ENCODE data around the gene LRP1-AS. TPM values are rescaled to one million over a fixed set of nuclear protein-coding genes. Genes with fewer than 3 reads are reported as not detected.

The LRP1-AS gene
- polyA plus RNA-seq (ENCODE audit: insufficient read length in 4 of 4), result under 1 TPM in 1 of 4 donors, not detected in 3; 0.46 TPM

DNA sequence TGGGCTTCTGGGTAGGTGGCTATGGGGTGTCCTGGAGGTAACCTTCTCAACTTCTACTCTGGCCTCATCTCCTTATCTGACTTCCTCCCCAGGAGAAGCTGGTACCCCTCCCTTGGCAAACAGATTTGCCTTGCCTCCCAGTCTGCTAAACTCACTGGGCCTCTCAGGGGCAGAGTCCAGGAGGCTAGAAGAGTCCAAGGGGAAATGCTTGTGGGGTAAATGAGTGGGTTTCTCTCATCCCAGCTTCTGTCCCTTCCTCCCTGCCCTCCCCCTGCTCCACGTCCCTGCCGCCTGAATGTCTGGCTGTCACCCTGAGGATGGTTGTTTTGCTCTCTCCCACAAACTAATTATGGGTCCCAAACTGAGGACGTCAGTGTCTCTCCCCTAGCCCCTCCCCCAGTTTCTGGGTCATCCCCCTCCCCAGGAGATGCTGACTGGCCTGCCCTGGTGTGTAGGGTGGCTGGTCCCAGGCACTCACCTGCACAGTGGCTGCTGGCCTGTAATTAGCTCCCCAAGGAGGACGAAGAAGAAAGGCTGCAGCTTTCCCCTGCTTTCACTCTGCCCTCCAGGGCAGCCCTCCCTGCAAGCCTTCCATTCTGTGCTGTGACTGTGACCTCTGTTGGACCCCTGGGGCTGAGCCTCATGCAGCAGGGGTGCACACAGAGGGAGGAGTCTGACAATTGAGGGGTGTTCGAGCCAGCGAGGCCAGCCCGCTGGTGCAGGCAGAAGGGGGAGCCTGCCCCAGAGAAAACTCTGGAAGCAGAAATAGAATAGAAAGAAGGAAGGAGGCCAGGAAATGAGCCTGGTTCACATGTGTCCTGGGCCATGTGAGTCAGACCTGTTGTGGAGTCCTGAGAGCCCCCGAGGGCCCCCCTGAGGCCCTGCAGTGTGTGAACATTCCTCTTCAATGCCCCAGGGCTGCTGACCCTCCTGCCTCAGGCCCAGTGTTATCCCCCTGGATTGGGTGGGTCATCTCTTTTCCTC, at the start of gene LRP1-AS:
LRP1-AS (minus strand) TSS at position 659 of the 984 bp plus-strand sequence.
- DNase-seq (ENCODE audit: low read depth in 4 of 4, low spot score in 2 of 4), result no peak

DNA sequence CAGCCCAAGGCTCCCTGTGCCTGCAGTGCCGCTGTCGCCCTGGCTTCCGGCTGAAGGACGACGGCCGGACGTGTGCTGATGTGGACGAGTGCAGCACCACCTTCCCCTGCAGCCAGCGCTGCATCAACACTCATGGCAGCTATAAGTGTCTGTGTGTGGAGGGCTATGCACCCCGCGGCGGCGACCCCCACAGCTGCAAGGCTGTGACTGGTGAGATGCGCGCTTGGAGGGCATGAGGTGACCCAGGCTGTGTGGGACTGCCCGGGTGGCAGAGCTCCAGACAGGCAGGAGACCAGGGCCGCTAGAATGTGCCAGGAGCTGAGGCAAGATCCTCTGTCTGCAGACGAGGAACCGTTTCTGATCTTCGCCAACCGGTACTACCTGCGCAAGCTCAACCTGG, 49.5 kb upstream of the LRP1-AS start:
- no peak for DNase-seq (ENCODE audit: low read depth in 4 of 4, low spot score in 2 of 4)

DNA sequence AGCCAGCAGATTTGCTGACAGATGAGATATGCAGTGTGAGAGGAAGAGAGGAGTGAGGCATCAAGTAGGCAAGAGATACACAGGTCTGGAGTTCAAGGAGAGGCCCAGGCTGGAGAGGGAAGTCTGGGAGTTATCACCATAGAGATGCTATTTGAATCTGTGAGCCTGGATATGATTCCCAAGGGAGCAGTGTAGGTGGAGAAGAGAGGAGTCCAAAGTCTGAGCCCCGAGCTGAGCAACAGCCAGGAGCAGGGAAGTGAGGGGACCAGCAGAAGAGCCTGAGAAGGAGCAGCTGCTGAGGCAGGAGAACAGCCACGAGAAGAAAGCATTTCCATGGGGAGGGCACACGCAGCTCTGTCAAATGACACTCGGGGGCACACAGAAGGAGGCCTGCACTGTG, 49.0 kb upstream of the LRP1-AS start:
- no peak for DNase-seq (ENCODE audit: low read depth in 4 of 4, low spot score in 2 of 4)

DNA sequence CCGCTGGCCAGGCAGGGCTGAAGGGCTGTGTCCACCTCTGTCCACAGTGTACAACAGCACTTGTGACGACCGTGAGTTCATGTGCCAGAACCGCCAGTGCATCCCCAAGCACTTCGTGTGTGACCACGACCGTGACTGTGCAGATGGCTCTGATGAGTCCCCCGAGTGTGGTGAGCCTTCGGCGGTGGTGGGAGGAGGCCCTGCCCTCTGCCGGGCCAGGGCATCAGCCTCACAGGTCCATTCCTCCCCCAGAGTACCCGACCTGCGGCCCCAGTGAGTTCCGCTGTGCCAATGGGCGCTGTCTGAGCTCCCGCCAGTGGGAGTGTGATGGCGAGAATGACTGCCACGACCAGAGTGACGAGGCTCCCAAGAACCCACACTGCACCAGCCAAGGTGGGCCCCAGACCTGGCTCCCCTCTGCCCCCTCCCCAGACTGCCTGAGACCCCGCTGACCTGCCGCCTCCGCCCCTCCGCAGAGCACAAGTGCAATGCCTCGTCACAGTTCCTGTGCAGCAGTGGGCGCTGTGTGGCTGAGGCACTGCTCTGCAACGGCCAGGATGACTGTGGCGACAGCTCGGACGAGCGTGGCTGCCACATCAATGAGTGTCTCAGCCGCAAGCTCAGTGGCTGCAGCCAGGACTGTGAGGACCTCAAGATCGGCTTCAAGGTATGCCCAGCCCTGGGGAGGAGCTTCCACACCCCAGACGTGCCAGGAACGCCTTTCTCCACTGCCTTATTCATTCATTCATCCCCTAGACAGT, 48.4 kb upstream of the LRP1-AS start:
- no peak for DNase-seq (ENCODE audit: low read depth in 4 of 4, low spot score in 2 of 4)

GRCh38 chr12:57195186-57195585, 47.8 kb upstream of the LRP1-AS start:
- DNase-seq (ENCODE audit: low read depth in 4 of 4, low spot score in 2 of 4), result no peak

GRCh38 chr12:57194253-57194652, 46.8 kb upstream of the LRP1-AS start:
- no peak for DNase-seq (ENCODE audit: low read depth in 4 of 4, low spot score in 2 of 4)

DNA sequence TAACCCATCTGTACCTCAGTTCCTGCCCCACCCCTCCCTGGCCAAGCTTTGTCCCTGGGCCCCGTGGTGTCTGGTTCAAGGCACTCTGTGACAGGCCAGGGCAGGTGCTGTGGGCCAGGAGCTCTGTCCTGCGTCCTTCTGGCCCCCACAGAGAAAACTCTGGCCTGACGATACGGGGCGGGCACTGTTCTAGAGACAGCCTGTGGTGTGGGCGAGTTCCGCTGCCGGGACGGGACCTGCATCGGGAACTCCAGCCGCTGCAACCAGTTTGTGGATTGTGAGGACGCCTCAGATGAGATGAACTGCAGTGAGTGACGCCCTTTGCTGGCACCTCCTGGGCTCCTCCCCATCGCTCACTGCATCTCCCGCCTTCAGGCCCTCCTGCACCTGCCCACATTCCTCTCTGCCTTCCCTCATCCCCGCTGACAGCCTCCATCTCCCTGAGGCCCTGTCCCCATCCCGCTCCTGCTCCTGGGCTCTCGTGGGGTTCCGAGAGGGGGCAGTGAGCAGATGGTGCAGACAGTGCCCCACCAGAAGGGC, 46.4 kb upstream of the LRP1-AS start:
- no peak for DNase-seq (ENCODE audit: low read depth in 4 of 4, low spot score in 2 of 4)

- no peak for DNase-seq (ENCODE audit: low read depth in 4 of 4, low spot score in 2 of 4)
Measured at GRCh38 chr12:57192920-57193319, 45.5 kb upstream of the LRP1-AS start.

DNA sequence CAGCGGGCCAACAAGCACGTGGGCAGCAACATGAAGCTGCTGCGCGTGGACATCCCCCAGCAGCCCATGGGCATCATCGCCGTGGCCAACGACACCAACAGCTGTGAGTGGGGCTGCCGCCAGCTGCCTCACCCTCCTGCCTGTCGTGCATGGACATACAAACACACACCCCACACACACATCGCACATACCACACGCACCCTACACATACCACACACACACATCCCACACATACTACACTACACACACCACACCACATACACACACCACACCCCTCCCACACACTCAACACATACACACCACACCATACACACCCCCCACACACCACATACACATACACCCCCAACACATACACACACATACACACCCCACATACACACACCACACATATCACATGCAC, 44.0 kb upstream of the LRP1-AS start:
- no peak for DNase-seq (ENCODE audit: low read depth in 4 of 4, low spot score in 2 of 4)

DNA sequence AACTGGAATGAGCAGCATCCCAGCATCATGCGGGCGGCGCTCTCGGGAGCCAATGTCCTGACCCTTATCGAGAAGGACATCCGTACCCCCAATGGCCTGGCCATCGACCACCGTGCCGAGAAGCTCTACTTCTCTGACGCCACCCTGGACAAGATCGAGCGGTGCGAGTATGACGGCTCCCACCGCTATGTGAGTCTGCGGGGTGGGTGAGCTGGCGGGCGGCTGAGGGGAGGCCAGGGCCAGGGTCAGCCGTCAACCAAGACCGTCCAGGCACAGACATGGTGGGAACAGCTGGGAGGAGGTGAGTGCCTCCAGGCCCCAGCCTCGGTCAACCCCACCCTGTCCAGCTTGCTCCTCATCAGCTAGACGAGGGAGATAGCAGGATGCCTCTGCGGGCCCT, 43.4 kb upstream of the LRP1-AS start:
- DNase-seq (ENCODE audit: low read depth in 4 of 4, low spot score in 2 of 4), result no peak

DNA sequence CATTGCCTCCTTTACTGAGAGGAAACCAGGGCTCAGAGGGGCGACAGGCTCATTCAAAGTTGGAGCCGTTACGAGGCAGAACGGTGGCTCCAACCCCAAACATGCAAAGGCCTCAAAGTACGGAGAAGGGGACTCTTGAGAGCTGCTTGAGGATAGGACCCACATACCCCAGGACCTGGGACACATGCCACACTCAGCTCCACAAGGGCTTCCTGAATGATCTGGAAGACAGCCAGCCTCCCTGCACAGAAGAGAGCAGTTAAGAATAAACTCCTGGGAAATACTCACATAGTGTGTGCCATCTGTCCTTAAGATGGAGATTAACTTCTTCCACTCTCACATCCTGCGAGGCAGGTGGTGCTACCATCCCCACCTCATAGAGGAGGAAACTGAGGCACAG, 42.6 kb upstream of the LRP1-AS start:
- no peak for DNase-seq (ENCODE audit: low read depth in 4 of 4, low spot score in 2 of 4)

GRCh38 chr12:57188090-57188425, 40.6 kb upstream of the LRP1-AS start:
- DNase-seq (ENCODE audit: low read depth in 4 of 4, low spot score in 2 of 4), result no peak

DNA sequence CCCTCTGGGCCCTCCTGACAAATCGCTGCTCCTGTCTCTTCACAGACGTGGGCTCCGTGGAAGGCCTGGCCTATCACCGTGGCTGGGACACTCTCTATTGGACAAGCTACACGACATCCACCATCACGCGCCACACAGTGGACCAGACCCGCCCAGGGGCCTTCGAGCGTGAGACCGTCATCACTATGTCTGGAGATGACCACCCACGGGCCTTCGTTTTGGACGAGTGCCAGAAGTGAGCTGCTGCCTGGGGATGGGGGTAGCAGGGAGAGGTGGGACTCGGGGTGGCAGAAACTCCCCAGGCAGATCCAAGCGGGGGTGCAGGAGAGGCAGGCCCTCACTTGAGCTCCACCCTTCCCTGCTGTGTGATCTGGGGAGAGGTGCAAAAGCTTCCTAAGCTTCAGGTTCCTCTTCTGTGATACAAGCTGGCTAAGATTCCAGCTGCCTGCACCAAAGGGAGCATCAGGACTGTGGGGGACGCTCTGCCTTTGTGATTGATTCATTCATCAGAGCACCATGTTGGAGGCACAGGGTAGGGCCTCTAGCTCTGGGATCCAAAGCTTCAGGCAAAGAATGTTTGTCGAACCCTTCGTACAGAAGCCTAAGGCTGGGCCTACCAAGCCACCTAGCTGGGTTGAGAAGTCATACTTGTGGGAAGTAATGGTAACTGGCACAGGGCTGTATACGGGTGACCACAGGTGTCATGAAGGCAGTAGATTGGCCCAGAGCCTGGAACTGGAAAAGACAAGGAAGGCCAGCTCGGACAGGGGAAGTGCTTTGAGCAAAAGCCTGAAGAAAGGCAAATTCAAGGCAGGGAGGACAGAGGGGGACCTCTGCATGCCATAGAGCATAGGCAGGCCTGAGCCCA, 40.0 kb upstream of the LRP1-AS start:
- no peak for DNase-seq (ENCODE audit: low read depth in 4 of 4, low spot score in 2 of 4)

GRCh38 chr12:57185906-57186508, 38.6 kb upstream of the LRP1-AS start:
- DNase-seq (ENCODE audit: low read depth in 4 of 4, low spot score in 2 of 4), result no peak

GRCh38 chr12:57185403-57185802, 38.0 kb upstream of the LRP1-AS start:
- no peak for DNase-seq (ENCODE audit: low read depth in 4 of 4, low spot score in 2 of 4)

- no peak for DNase-seq (ENCODE audit: low read depth in 4 of 4, low spot score in 2 of 4)
Measured at GRCh38 chr12:57183939-57184725, 36.7 kb upstream of the LRP1-AS start.

DNA sequence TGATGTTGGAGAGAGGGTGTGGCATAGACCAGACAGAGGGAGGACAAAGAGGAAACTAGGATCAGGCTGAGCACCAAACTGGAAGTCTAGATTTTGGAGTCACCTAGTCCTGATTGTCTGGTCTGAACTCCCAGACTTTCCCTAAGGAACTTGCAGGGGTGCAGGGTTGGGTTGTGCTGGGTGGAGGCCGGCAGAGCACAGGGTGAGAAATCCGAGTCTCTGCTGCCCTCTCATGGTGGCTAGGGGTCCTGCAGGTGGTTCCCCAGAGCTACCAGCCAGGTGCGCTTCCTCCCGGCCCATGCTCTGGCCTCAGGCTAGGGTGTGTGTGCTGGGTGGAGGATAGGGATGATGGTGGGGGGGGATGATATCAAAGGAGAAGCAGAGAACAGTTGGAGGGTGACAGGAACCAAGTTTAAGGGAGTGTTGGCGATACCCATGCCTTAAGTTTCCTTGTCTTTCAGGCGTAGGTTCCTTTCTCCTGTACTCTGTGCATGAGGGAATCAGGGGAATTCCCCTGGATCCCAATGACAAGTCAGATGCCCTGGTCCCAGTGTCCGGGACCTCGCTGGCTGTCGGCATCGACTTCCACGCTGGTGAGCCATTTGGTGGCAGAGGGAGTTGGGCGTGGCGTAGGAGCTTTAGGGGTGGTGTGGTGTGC, 35.6 kb upstream of the LRP1-AS start:
- DNase-seq (ENCODE audit: low read depth in 4 of 4, low spot score in 2 of 4), result peak; percentile 28 to 56 (median 42)

DNA sequence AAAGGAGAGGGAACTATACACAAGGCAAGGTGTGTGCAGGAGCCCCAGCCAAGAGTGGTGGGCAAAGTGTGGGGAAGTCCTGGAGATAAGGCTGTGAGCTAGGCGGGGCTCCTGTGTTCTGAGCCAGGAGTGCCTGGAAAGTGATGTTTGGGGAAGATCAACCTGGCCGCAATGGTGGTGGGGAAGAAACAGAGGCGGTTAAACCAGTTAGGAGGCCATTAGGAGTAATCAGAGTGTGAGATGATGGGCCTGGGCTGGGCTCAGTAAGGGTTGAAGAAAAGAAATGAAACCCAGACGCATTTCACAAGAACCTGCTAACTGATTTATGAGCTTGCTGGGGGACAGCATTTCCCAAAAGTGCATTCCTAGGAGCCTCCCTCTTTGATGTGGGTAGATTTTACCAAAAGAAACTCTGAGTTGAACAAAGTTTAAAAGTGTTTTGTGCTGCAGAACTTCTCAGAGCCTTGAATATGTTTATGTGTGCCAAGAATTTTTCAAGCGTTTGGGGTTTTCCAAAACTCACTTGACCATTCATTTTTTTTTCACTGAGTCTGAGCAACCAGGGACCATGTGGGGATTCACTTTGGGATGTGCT, 34.2 kb upstream of the LRP1-AS start:
- DNase-seq (ENCODE audit: low read depth in 4 of 4, low spot score in 2 of 4), result no peak
